ENCODE measurements around the gene ELF2. TPM values are rescaled to one million over a fixed set of nuclear protein-coding genes. Genes with fewer than 3 reads are reported as not detected.

ELF2 gene
- total and polyA plus RNA-seq, 2 donors (not counting 1 experiment from before 2014, with no cell fraction given), result 25.1 to 97.5 TPM

- H3K27ac ChIP-seq (ENCODE audit: low read length in 2 of 2), result no peak overlapping the region
- no peak overlapping the region for H3K4me3 Mint-ChIP-seq
- no peaks in the 10 kb centered on the region for H3K9me3 Mint-ChIP-seq (ENCODE audit: insufficient read depth)
- ATAC-seq (ENCODE audit: low read depth) (no peak), DNase-seq (no peak)
- peaks cover 4% of the 10 kb centered on the region for H3K4me1 Mint-ChIP-seq
- H3K4me1 ChIP-seq (ENCODE audit: control insufficient read depth in 2 of 2, insufficient read depth in 2 of 2, low read length in 2 of 2), result no peaks in the 10 kb centered on the region
- H3K9me3 ChIP-seq (ENCODE audit: control extremely low read depth in 1 of 3, control insufficient read depth in 2 of 3, insufficient read depth in 1 of 3, low read length in 2 of 3), result no peaks in the 10 kb centered on the region
- WGBS (ENCODE audit: insufficient coverage), result 100% methylated on average over 1 of the region's 1 CpG
- ChIA-PET POLR2A (no interaction called here), CTCF (interaction anchor here (2.6 kb wide), 1 partner anchor 23 kb away, joined by 13 read pairs; no protein-coding TSS in a partner anchor)
- no peak overlapping the region for H3K27ac Mint-ChIP-seq
- H4K20me1 ChIP-seq (ENCODE audit: control insufficient read depth, insufficient read depth, low read length, poor library complexity, severe bottlenecking), result peaks cover 38% of the 10 kb centered on the region
- H3K27me3 ChIP-seq (replicated peaks in 1 of 4; ENCODE audit: control extremely low read depth in 1 of 4, control insufficient read depth in 3 of 4, insufficient read depth in 4 of 4, low read length in 3 of 4), result no peaks in the 10 kb centered on the region
- no peak overlapping the region for H3K9ac ChIP-seq (ENCODE audit: low read length)
- TF ChIP-seq EZH2 (IDR thresholded peaks at IDR 0.05; ENCODE audit: borderline replicate concordance, insufficient read depth, low read depth, low read length, poor library complexity, severe bottlenecking) (no peak), CTCF (IDR thresholded peaks at IDR 0.05) (no peak)
- H3K79me2 ChIP-seq (ENCODE audit: control insufficient read depth, insufficient read depth, low read length), result peaks cover 20% of the 10 kb centered on the region
- no peaks in the 10 kb centered on the region for H3K27me3 Mint-ChIP-seq
- H3K36me3 ChIP-seq (replicated peaks in 1 of 2; ENCODE audit: control extremely low read depth in 1 of 2, control insufficient read depth in 1 of 2, extremely low read depth in 1 of 2, insufficient read depth in 2 of 2, low read length in 1 of 2), result peaks cover 21 to 65% of the 10 kb centered on the region in 2 experiments
- no peak overlapping the region for H2AFZ ChIP-seq (ENCODE audit: insufficient read depth, low read depth, low read length, poor library complexity, severe bottlenecking)
- H3K4me3 ChIP-seq (ENCODE audit: control extremely low read depth in 1 of 5, extremely low read depth in 1 of 5, insufficient read depth in 1 of 5, low read depth in 2 of 5, low read length in 4 of 5), result no peak overlapping the region
- H3K4me2 ChIP-seq (replicated peaks; ENCODE audit: low read depth, low read length, poor library complexity, severe bottlenecking), result no peak overlapping the region
- intact Hi-C loops (cut with micrococcal nuclease), result no loop called here
Observed at GRCh38 chr4:139053909-139054308, 123.1 kb downstream of the ELF2 start.

DNA sequence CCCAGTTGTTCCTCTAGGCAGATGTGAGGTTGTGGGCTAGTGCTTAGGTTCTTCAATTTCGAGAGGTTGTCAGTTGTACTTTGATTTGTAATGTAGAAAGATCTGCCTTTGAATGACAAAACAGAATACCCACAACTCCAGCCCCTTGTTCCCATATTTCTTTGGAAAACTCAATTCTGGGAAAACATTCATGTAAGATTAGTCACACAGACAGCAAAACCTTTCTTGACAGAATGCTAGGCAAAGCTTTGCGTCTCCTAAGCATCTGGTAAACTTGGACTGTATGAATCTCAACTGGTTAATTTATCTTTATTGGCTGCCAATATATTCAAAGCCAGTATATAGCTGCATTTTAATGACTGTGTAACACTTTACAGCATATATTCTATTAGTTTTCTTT lies 126.6 kb downstream of the ELF2 start:
- no peak overlapping the region for H3K4me2 ChIP-seq (replicated peaks; ENCODE audit: low read depth, low read length, poor library complexity, severe bottlenecking)

More for the DNA sequence above, 126.6 kb downstream of the ELF2 start:
- ChIA-PET POLR2A (no interaction called here), CTCF (interaction anchor here (0.7 to 1.2 kb wide), 3 partner anchors 9 to 66 kb away, joined by 3 to 5 read pairs (median 3); no protein-coding TSS in a partner anchor)
- Histone ChIP-seq H2AFZ (ENCODE audit: insufficient read depth, low read depth, low read length, poor library complexity, severe bottlenecking) (no peak overlapping the region), H4K20me1 (ENCODE audit: control insufficient read depth, insufficient read depth, low read length, poor library complexity, severe bottlenecking) (peaks cover 29% of the 10 kb centered on the region), H3K79me2 (ENCODE audit: control insufficient read depth, insufficient read depth, low read length) (peaks cover 6% of the 10 kb centered on the region), H3K9me3 (ENCODE audit: control extremely low read depth in 1 of 3, control insufficient read depth in 2 of 3, insufficient read depth in 1 of 3, low read length in 2 of 3) (no peaks in the 10 kb centered on the region), H3K4me3 (ENCODE audit: control extremely low read depth in 1 of 5, extremely low read depth in 1 of 5, insufficient read depth in 1 of 5, low read depth in 2 of 5, low read length in 4 of 5) (no peak overlapping the region), H3K9ac (ENCODE audit: low read length) (no peak overlapping the region), H3K36me3 (replicated peaks in 1 of 2; ENCODE audit: control extremely low read depth in 1 of 2, control insufficient read depth in 1 of 2, extremely low read depth in 1 of 2, insufficient read depth in 2 of 2, low read length in 1 of 2) (peaks cover 17 to 46% of the 10 kb centered on the region in 2 experiments), H3K27ac (ENCODE audit: low read length in 2 of 2) (no peak overlapping the region), H3K27me3 (replicated peaks in 1 of 4; ENCODE audit: control extremely low read depth in 1 of 4, control insufficient read depth in 3 of 4, insufficient read depth in 4 of 4, low read length in 3 of 4) (no peaks in the 10 kb centered on the region), H3K4me1 (ENCODE audit: control insufficient read depth in 2 of 2, insufficient read depth in 2 of 2, low read length in 2 of 2) (no peaks in the 10 kb centered on the region)
- TF ChIP-seq CTCF (IDR thresholded peaks at IDR 0.05) (no peak), EZH2 (IDR thresholded peaks at IDR 0.05; ENCODE audit: borderline replicate concordance, insufficient read depth, low read depth, low read length, poor library complexity, severe bottlenecking) (no peak)
- ATAC-seq (ENCODE audit: low read depth) (no peak), DNase-seq (no peak)
- H3K9me3 Mint-ChIP-seq (ENCODE audit: insufficient read depth), result no peaks in the 10 kb centered on the region
- no peaks in the 10 kb centered on the region for H3K4me1 Mint-ChIP-seq
- no peak overlapping the region for H3K4me3 Mint-ChIP-seq
- H3K27me3 Mint-ChIP-seq, result no peaks in the 10 kb centered on the region
- intact Hi-C loops (cut with micrococcal nuclease), result no loop called here
- WGBS (ENCODE audit: insufficient coverage), result no CpG with 5 or more reads among the region's 2 CpGs
- no peak overlapping the region for H3K27ac Mint-ChIP-seq
